ENCODE results near the gene LRRC49. TPM values are rescaled to one million over a fixed set of nuclear protein-coding genes. Genes with fewer than 3 reads are reported as not detected.

The LRRC49 gene, protein sequence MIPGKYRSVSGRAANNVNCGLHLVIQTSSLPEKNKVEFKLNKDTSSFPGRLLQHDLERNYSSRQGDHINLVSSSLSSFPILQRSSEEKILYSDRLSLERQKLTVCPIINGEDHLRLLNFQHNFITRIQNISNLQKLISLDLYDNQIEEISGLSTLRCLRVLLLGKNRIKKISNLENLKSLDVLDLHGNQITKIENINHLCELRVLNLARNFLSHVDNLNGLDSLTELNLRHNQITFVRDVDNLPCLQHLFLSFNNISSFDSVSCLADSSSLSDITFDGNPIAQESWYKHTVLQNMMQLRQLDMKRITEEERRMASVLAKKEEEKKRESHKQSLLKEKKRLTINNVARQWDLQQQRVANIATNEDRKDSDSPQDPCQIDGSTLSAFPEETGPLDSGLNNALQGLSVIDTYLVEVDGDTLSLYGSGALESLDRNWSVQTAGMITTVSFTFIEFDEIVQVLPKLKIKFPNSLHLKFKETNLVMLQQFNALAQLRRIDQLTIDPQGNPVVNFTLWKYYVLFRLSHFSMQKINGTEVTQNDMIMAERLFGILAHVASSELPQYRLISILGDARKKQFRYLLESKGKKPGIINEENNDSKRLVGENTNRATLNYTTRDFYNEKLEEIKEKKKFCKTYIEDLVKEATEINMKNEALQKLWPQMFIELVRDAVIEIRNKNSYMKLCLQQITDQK
- total RNA-seq: 1 to 10 TPM; 1.2 to 1.6 TPM

DNA sequence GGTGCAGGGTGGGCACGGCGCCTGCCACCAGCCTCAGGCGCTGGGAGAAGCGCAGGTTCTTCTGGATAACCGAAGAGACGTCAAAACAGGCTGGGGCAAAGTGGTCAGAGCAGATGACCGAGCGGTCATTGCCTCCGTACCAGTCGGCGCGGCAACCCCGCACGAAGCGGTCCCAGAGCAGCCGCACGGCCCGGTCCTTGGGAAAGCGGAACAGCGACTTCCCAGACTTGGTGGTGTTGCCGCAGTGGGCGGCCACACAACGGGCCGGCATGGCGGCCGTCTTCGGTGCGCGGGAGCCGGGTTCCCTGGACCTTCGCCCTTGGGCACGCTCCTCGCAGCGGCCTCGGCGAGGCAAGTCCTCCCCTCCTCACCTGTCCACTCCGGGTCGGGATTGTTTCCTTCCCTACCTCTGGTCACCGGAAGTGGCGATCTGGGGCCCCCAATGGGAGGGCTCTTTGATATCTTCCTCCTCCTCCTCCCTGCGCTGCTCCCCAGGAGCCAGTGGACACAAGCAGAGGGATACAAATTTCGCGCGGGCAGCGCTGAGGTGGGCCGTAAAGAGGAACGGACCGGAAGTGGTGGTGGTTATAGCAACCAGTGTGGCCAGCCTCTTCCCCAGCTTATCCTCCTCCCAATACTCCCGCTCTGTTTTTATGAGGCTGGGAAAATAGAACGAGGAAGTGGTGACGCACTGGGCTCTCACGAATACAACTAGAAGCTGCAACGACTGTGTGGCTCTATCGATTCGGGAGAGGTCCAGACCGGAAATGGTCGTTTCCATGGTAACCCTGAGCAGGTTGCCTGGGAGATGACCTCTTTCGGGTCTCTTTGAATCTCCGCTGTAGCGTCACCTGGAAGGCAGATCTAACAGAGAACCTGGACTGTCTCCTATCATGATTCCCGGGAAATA lies at the start of gene LRRC49, which contains the start of gene THAP10:
TSS of gene LRRC49 (plus strand) at position 825 of the 910 bp plus-strand sequence. CDS start at position 894, 69 bp downstream.
TSS of gene THAP10 (minus strand) at position 432 of the 910 bp plus-strand sequence. CDS start at position 271, 161 bp downstream.
- H3K36me3 Mint-ChIP-seq (ENCODE audit: low read depth): peaks cover 6% of the 10 kb centered on the region
- peaks cover 10% of the 10 kb centered on the region for H3K4me1 Mint-ChIP-seq
- H3K27ac Mint-ChIP-seq: peak within 1 kb of the TSS; percentile 98
- peak; percentile 92 for ATAC-seq (replicated peaks)
- peak within 1 kb of the TSS; percentile 97 for H3K4me3 Mint-ChIP-seq
- H3K27me3 Mint-ChIP-seq: peaks cover 3% of the 10 kb centered on the region
- no peaks in the 10 kb centered on the region for H3K9me3 Mint-ChIP-seq

DNA sequence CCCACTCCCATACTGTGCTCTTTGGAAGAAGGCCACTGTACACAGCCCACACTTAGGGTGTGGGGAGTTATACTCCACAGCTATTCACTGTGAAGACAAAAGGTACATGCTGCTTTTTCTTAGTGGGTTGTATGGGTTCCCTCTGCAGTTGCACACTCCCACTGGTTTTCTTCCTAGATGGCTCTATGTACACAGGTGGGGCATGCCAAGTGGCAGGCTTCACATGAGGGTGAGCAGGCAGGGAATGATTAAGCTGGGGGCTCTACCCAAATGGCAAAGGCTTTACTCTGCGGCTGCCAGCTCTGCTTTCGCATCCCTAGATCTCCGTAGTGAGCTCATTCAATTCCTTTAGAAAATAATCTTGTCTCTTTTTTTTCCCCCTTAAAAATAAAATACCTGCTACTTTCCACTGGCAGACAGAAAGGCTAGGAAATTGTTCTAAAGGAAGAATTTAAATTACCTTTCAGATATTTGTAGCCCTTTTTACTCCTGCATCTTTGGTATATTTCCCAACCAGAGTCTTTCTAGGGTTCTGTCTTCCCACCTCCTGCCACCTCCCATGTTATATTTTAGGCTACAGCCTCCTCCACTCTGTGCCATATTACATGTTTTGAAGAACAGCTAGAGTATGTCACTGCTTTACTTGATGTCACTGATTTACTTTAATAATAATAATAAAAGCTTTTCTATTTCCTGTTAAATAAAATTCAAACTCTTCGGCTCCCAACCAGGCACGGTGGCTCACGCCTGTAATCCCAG lies 46.8 kb upstream of the LRRC49 start:
- no peaks in the 10 kb centered on the region for H3K4me1 Mint-ChIP-seq
- H3K27me3 Mint-ChIP-seq: peaks cover 22% of the 10 kb centered on the region

DNA sequence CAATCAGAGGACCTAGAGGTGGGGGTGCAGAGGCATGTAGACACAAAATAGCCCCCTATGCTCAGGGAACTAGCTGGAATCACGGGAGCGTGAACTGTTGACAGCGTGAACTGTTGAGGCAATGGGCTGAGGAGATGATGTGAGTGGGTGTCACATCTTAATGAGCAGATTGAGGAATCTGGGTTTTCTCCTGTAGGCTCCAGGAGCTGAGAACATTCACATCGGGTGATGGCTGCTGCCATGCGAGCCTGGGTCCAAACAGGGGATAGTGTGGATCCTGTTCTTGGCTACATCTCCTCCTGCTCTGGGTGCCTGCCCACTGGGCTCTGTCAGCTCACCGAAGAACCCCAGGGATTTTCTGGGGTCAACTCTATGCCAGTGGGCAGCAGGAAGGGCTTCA lies 40.7 kb upstream of the LRRC49 start:
- Mint-ChIP-seq H3K27me3 (peaks cover 48% of the 10 kb centered on the region), H3K27ac (no peak overlapping the region), H3K4me1 (peaks cover 3% of the 10 kb centered on the region), H3K36me3 (ENCODE audit: low read depth) (peaks cover 5% of the 10 kb centered on the region), H3K4me3 (no peak overlapping the region), H3K9me3 (no peaks in the 10 kb centered on the region)
- no peak for ATAC-seq (replicated peaks)

More for the DNA sequence above, 46.8 kb upstream of the LRRC49 start:
- Mint-ChIP-seq H3K9me3 (no peaks in the 10 kb centered on the region), H3K4me3 (no peak overlapping the region), H3K36me3 (ENCODE audit: low read depth) (no peaks in the 10 kb centered on the region), H3K27ac (no peak overlapping the region)
- ATAC-seq (replicated peaks): no peak

DNA sequence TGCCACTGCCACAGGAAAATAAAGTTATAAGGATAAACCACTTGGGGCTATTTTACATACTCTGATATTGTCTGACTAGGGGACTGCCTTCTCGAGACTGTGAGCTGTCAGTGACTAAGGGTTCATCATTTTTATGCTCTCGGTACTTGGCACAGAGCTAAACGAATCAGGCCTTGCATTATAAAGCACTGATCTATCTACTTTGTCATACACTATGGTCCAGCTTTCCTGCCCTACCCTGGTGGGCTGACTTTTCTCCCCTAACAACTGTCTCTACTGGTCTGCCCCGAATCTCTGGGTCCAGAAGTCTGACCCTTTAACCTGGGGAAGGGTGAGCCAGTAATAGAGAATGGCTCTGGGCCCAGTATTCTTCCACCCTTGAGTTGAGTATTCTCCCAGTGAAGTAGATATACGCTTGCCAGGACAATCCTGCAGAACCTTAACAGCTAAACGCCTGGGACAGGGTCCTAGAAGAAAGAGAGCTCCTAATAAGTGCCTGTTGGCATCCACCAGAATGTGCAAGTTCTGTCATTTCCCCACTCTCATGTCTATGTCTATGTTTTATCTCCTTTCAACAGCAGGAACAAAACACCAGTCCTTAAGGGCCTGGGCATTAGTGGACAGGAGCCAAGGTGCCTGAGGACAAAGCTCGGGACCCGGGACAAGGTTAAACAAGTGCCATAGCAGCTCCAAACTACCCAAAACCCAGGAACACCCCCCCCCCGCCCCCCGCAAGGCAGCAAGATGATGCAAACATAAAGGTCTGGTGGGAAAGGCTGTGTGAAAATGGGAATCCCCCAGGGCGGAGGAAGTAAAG lies 39.9 kb upstream of the LRRC49 start:
- H3K36me3 Mint-ChIP-seq (ENCODE audit: low read depth): peaks cover 5% of the 10 kb centered on the region
- ATAC-seq (replicated peaks): no peak
- no peaks in the 10 kb centered on the region for H3K9me3 Mint-ChIP-seq
- H3K27ac Mint-ChIP-seq: no peak overlapping the region
- peaks cover 52% of the 10 kb centered on the region for H3K27me3 Mint-ChIP-seq
- H3K4me1 Mint-ChIP-seq: peaks cover 3% of the 10 kb centered on the region
- H3K4me3 Mint-ChIP-seq: peak overlapping the region; percentile 52

DNA sequence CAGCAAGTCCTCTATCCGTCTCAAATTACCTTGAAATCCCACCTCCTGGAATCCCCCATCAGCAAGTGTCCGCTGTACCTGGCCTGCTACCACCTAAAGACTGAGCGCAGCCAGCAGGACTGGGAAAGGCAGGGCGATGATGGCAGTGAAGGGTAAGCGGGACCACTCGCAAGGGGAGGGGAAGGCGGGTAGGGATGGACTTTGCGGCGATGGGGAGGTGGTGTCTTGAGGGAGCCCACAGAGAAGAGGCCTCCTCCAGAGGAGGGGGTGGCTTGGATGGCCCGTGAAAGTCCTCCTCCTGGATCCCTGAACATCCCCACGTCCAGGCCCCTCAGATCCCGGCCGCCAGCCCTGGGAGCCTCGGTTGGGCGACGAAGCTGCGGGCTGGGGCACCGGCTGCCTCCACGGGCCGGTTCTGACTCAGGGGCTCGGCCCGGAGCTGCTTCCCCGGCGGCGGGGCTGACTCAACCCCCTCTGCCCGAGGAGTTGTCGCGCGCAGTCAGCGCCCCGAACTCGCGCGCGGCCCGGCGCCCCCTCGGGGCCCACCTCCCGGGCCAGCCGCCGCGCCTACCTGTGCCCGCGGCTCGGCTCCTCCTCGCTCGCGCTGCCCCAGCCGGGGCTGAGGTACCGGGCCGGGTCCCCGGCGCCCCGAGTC lies 39.2 kb upstream of the LRRC49 start:
- Mint-ChIP-seq H3K36me3 (ENCODE audit: low read depth) (peaks cover 5% of the 10 kb centered on the region), H3K9me3 (no peaks in the 10 kb centered on the region), H3K4me1 (peaks cover 3% of the 10 kb centered on the region), H3K27me3 (peaks cover 52% of the 10 kb centered on the region), H3K4me3 (peak overlapping the region; percentile 52), H3K27ac (no peak overlapping the region)
- ATAC-seq (replicated peaks): peak; percentile 52

DNA sequence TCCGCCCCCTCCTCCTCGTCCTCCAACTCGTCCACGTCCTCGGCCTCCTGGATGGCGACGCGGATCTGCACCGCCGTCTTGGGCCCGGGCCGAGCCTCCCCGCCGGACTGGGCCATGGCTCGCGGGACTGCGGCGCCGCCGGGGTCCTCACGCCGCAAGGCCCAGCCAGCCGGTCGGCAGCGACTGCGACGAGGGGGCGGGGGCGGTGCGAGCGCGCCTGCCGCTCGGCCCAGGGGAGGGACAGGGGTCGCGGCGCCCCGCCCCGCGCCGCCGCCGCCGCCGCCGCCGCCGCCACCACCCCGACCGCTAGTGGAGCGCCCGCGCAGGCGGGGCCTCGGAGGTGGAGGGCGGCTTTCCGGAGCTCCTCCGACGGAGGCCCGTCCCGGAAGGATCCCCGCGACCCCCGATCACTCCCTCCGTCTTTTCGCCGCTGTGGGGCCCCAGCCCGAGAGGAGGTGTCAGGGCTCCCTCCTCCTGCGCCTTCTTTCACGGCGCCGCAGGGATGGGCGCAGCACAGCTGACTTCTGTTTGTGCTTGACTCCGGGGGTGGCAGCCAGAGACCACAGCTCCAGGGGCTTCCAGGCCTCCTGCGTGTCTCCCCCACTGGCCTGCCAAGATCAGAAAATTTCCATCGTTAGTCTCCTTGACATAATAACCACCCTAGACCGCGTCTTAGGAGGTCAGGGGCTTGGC lies 38.5 kb upstream of the LRRC49 start, which contains the start of gene LARP6:
TSS of gene LARP6 (minus strand) at position 185 of the 693 bp plus-strand sequence. CDS start at position 116, 69 bp downstream.
- Mint-ChIP-seq H3K4me1 (peaks cover 3% of the 10 kb centered on the region), H3K27me3 (peaks cover 55% of the 10 kb centered on the region), H3K9me3 (no peaks in the 10 kb centered on the region), H3K27ac (no peak within 1 kb of the TSS), H3K4me3 (peak within 1 kb of the TSS; percentile 83), H3K36me3 (ENCODE audit: low read depth) (peaks cover 5% of the 10 kb centered on the region)
- peak; percentile 54 for ATAC-seq (replicated peaks)

DNA sequence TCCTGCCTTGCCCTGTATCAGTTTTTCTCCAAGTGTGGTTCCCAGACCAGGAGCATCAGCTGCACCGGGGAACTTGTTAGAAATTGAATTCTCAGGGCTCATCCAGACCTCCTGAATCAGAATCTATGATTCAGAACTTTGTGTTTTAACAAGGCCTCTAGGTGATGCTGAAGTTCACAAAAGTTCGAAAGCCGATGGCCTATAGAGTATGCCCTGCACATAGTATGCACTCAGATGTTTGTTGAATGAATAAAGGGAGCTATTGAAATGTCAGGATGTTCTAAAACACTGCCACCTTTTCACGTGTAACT lies 38.0 kb upstream of the LRRC49 start:
- no peak for ATAC-seq (replicated peaks)
- H3K9me3 Mint-ChIP-seq: no peaks in the 10 kb centered on the region
- peaks cover 5% of the 10 kb centered on the region for H3K36me3 Mint-ChIP-seq (ENCODE audit: low read depth)
- peak overlapping the region; percentile 83 for H3K4me3 Mint-ChIP-seq
- H3K27me3 Mint-ChIP-seq: peaks cover 58% of the 10 kb centered on the region
- H3K4me1 Mint-ChIP-seq: peaks cover 3% of the 10 kb centered on the region
- no peak overlapping the region for H3K27ac Mint-ChIP-seq

DNA sequence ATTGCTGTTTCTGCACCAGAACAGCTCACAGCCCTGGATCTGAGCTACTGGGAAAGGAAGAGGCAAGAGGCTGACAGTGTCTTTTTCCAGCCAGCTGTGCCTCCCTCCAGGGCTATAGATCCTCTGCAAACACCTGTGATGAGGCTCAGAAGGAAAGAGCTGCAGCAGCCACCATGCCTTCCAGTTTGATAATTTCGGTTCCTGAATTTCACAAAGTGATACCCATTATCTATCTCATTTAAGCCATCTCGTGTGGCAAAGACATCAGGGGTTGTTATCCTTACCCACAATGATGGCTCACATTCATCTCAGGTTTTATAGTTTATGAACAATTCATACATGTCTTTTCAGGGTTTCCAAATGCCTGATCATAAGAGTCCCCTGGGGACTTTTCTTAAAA lies 36.9 kb upstream of the LRRC49 start:
- Mint-ChIP-seq H3K27ac (no peak overlapping the region), H3K27me3 (peaks cover 50% of the 10 kb centered on the region), H3K9me3 (no peaks in the 10 kb centered on the region), H3K4me3 (no peak overlapping the region), H3K4me1 (peaks cover 3% of the 10 kb centered on the region), H3K36me3 (ENCODE audit: low read depth) (peaks cover 5% of the 10 kb centered on the region)
- ATAC-seq (replicated peaks): no peak

DNA sequence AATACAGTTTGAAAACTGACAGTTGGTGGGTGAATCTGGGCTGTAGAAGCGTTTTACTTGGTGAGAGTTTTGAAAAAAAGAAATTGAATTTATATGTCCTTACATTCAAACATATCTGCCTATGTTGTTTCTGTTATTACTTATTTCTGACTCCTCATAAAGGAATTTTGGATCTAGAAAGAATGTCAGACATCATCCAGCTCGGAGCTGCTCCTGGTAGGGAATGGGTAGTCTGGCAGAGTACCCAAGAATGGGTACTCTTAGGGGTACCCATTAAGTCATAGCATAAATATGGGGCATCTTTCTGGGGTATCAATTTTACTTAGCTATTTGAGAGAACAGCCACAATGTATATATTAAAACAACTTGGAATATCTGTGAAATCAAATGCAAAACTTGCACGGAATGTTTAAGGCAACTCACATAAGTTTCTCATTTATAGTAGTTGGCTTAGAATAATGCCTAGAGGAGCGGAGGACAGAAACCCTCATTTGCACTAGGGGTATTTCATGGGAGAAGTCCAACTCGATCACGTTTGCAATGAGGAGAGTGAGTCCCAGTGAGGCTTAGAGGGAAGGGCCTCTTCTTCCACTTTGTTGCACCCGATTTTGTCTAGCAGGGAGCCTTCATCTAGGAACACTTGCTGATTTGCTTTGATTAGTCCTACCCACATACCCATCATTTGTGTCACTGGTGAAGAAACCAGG lies 36.3 kb upstream of the LRRC49 start:
- Mint-ChIP-seq H3K27ac (no peak overlapping the region), H3K27me3 (peaks cover 44% of the 10 kb centered on the region), H3K36me3 (ENCODE audit: low read depth) (peaks cover 5% of the 10 kb centered on the region), H3K9me3 (no peaks in the 10 kb centered on the region), H3K4me3 (no peak overlapping the region), H3K4me1 (peaks cover 3% of the 10 kb centered on the region)
- no peak for ATAC-seq (replicated peaks)

DNA sequence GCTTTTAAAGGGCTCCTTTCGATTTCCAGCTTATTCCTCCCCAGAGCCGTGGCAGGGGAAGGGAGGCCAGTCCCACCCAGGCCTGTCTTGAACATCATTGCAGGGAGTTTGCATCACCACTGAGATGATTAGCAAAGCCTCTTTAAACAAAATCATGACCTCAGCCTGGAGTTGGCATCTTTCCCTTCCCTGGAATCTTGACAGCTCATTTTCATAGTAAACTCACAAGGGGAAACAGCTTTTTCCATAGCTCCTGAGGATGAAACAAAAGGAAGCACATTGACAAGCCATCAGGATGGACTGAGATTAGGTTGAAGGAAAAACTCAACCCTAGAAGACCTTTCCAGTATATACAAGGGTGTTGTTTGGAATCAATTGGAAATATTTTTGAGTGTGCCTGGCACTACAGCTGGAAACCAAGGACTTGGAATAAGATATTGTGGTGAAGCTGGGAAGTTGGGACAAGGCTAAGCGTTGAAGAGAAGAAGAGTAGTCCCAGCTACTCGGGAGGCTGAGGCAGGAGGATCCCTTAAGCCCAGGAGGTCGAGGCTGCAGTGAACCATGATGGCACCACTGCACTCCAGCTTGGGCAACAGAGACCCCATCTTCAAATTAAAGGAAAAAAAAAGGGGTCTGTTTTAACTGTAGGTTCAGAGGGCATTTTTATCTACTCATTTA lies 35.6 kb upstream of the LRRC49 start:
- no peak overlapping the region for H3K27ac Mint-ChIP-seq

DNA sequence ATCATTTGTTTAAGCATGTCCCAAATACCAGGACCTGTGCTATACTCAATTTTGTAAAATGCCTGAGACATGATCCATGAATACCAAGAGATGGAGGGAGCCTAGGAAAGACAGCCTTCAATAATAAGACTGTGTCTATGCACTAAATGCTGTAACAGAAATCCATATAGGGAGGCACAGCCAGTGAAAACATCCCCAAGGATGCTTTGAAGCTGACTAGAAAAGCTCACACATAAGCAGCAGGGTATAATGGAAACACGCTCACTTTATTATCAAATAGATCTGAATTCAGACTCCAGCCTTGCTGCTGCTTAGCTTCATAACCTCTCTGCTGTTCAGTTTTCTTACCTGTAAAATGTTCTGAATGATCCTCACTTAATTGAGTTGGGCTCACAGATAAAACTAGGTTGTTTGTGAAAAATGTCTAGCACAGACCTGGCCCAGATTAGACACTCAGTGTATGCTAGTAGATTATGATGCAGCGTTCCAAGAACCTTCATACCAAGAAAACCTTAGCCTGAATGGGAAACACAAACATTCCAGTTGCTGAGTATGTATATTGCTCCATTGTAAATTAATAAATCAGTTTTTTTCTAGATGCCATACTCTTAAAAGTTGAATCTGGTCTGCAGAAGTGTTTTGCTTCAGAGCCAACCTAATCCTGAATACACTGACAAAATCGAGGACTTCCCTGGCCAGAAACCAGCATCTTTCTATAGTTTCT lies 34.9 kb upstream of the LRRC49 start:
- peaks cover 5% of the 10 kb centered on the region for H3K36me3 Mint-ChIP-seq (ENCODE audit: low read depth)
- no peak for ATAC-seq (replicated peaks)
- H3K9me3 Mint-ChIP-seq: no peaks in the 10 kb centered on the region
- peaks cover 31% of the 10 kb centered on the region for H3K27me3 Mint-ChIP-seq
- peaks cover 3% of the 10 kb centered on the region for H3K4me1 Mint-ChIP-seq
- H3K4me3 Mint-ChIP-seq: no peak overlapping the region
- H3K27ac Mint-ChIP-seq: no peak overlapping the region

More for the DNA sequence above, 35.6 kb upstream of the LRRC49 start:
- Mint-ChIP-seq H3K36me3 (ENCODE audit: low read depth) (peaks cover 5% of the 10 kb centered on the region), H3K4me1 (peaks cover 3% of the 10 kb centered on the region), H3K27me3 (peaks cover 38% of the 10 kb centered on the region), H3K9me3 (no peaks in the 10 kb centered on the region), H3K4me3 (no peak overlapping the region)
- ATAC-seq (replicated peaks): no peak
